Right lobe of liver (tissue), 4 donors: ENCODE results near the gene SULT1B1.

Experiments
- CTCF ChIP-seq, 4 donors: fragments of 200-600 bp in 3 of 4; fragments of 450-650 bp in 1 of 4; IDR thresholded peaks; one replicate each; pipeline versions ENCODE4 v1.5.1 to v1.8.0; 2016 to 2022; ENCODE audit warnings: antibody characterized with exemption in 4 of 4, mild to moderate bottlenecking in 2 of 4
- POLR2A ChIP-seq: fragments of 450-650 bp; IDR thresholded peaks from one replicate; pipeline ENCODE4 v1.6.1; 2017; ENCODE audit warnings: antibody characterized with exemption, mild to moderate bottlenecking
- donor health status: DM: no; HTN: no; CAD: no.
- donor health status: DM: no; HTN: no; CAD: no.
- donor health status: DM: no; HTN: yes; CAD: no.

DNA sequence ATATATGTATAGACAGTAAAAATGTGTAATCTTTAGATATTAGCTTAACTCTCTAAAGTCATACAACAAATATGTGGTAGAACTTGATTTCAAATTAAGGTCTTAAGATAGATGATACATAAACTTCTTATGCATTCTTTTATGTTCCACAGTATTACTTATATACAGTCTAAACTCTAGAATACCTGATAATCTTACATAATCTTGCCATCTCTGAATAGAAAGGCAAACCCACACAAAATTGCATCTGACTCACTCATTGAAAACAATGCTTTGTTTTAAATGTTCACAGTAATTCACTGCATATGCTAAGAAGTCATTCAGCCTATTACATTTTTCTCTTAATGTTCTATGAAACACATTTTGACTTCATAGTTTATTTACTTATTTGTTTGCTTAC lies 10.1 kb downstream of the SULT1B1 start:
- TF ChIP-seq POLR2A (no peak), CTCF (IDR thresholded peaks at IDR 0.05) (no peak)
